GM12878 (cell line): ENCODE results near the gene DICER1. TPM values are rescaled to one million over a fixed set of nuclear protein-coding genes. Genes with fewer than 3 reads are reported as not detected.

ENCODE experiments used
- ATAC-seq: fragments of 200-7000 bp; cut with Tn5 transposase; 3 replicates; pipeline ENCODE4 v1.9.1; 2020; ENCODE audit warnings: mild to moderate bottlenecking, moderate library complexity
- BruUV-seq: library from RNA; stranded (reverse); fragments of 400-500 nt; replicated peaks from 2 replicates; lab custom pipeline; 2021; lab: Mats Ljungman, UMichigan
- CTCF ChIA-PET: fragments of 300-600 bp; sonication (Branson Sonifier 250); formaldehyde crosslinking; extraction: SDS; loops from one replicate; lab custom pipeline; 2021; ENCODE audit warnings: inconsistent platforms; lab: Yijun Ruan, JAX
- POLR2A ChIA-PET: fragments of 350-600 bp; formaldehyde crosslinking; extraction: SDS; loops from one replicate; lab custom pipeline; 2021; ENCODE audit warnings: inconsistent platforms; lab: Charles Lee
- RAD21 ChIA-PET: fragments of 300-600 bp; sonication (Branson Sonifier 250); formaldehyde crosslinking; loops from one replicate; lab custom pipeline; 2023; ENCODE audit warnings: antibody characterized with exemption; ENCODE audit not compliant: unreplicated experiment; lab: Charles Lee
- SMC1A ChIA-PET: fragments of 300-600 bp; sonication (Branson Sonifier 250); formaldehyde crosslinking; loops from one replicate; lab custom pipeline; 2023; ENCODE audit not compliant: unreplicated experiment, uncharacterized antibody; lab: Charles Lee
- DNase-seq: peaks from one replicate; pipeline ENCODE4 v3.0.0-alpha.2; 2011; ENCODE audit warnings: low read depth, low spot score
- FAIRE-seq: peaks from 3 replicates; lab custom pipeline; 2011; peaks lifted over from hg19 to GRCh38; lab: Jason Lieb, UNC
- H2AFZ ChIP-seq: 2 replicates; pipeline ENCODE4 v1.6.0; 2011; ENCODE audit warnings: low read depth, low read length, control low read depth; ENCODE audit not compliant: control insufficient read depth
- H3K27ac ChIP-seq: 2 replicates; pipeline ENCODE4 v1.5.1; 2011; ENCODE audit warnings: control low read depth; ENCODE audit not compliant: control insufficient read depth, insufficient read depth
- H3K27me3 ChIP-seq, 2 experiments: replicated peaks in 1 of 2; 2 replicates each; pipeline versions ENCODE4 v1.6.0 to v1.6.1; 2011; ENCODE audit warnings: low read length in 1 of 2; ENCODE audit not compliant: control insufficient read depth in 2 of 2, insufficient read depth in 2 of 2
- H3K36me3 ChIP-seq, 2 experiments: 2 replicates each; pipeline ENCODE4 v1.5.1; 2011; ENCODE audit warnings: low read length in 1 of 2; ENCODE audit not compliant: control insufficient read depth in 2 of 2, insufficient read depth in 2 of 2
- H3K4me1 ChIP-seq: 2 replicates; pipeline ENCODE4 v1.6.1; 2011; ENCODE audit warnings: mild to moderate bottlenecking, low read length, moderate library complexity, mixed read lengths; ENCODE audit not compliant: control insufficient read depth, insufficient read depth
- H3K4me2 ChIP-seq: 2 replicates; pipeline ENCODE4 v1.6.0; 2011; ENCODE audit warnings: control low read depth; ENCODE audit not compliant: control insufficient read depth, insufficient read depth
- H3K4me3 ChIP-seq: fragments of 200-600 bp; sonication (generic); 2 replicates; pipeline ENCODE4 v1.5.1; 2016
- H3K79me2 ChIP-seq: 2 replicates; pipeline ENCODE4 v1.6.0; 2011; ENCODE audit warnings: low read length; ENCODE audit not compliant: control insufficient read depth, insufficient read depth
- H3K9ac ChIP-seq: 2 replicates; pipeline ENCODE4 v1.8.0; 2011; ENCODE audit warnings: low read length, control low read depth, mixed read lengths; ENCODE audit not compliant: control insufficient read depth, insufficient read depth
- H3K9me3 ChIP-seq: replicated peaks from 3 replicates; pipeline ENCODE4 v1.5.1; 2011; ENCODE audit warnings: mild to moderate bottlenecking, low read length; ENCODE audit not compliant: control insufficient read depth, insufficient read depth
- H4K20me1 ChIP-seq: 2 replicates; pipeline ENCODE4 v1.6.0; 2011; ENCODE audit not compliant: control insufficient read depth, insufficient read depth
- POLR2AphosphoS2 ChIP-seq: IDR thresholded peaks from 2 replicates; pipeline ENCODE4 v1.6.1; 2011; ENCODE audit warnings: low read depth, mild to moderate bottlenecking, low read length, improper control_type of control experiment, moderate library complexity
- TAF1 ChIP-seq: IDR thresholded peaks from 2 replicates; pipeline ENCODE4 v1.6.1; 2011; ENCODE audit warnings: mild to moderate bottlenecking, low read depth, low read length, borderline replicate concordance
- WGBS: methylation state at CpG from one replicate; pipeline ENCODE4 v1.1.6; 2016; ENCODE audit warnings: low lambda C conversion rate; ENCODE audit not compliant: insufficient replicate concordance, insufficient coverage; ENCODE audit errors: missing lambda C conversion rate; 5-methylcytosine and 5-hydroxymethylcytosine counted together
- in situ Hi-C: fragments of 300-500 bp; cut with MboI; formaldehyde crosslinking; loops from 9 replicates; pipeline ENCODE4 v1.14.3; 2018; ENCODE audit warnings: mixed read lengths
- intact Hi-C: fragments of 100-400 bp; cut with micrococcal nuclease; formaldehyde crosslinking; loops from one replicate; pipeline ENCODE4 v1.14.2; 2022; ENCODE audit not compliant: unreplicated experiment
- polyA plus RNA-seq, 11 experiments: library from polyadenylated mRNA; depleted of rRNA in 4 of 11; unstranded in 6 of 11; stranded (reverse) in 5 of 11; fragments of >200 nt; fragmentation: Nextera tagmentation in 4 of 11; fragmentation: Illumina TruSeq in 1 of 11; extraction: Ambion mirVana in 4 of 11; extraction: Trizol in 1 of 11; gene quantifications; 1 replicate in 1 of 11; 2 replicates in 10 of 11; pipeline versions ENCODE4 v1.2.1 to v1.2.3, GENCODE V29; 2011 to 2016; ENCODE audit warnings: inconsistent platforms in 2 of 11, missing spikeins in 2 of 11, low read depth in 1 of 11
- total RNA-seq, 4 experiments: library from RNA; depleted of rRNA in 3 of 4; stranded (reverse); fragments of >200 nt in 3 of 4; fragmentation: Illumina TruSeq in 1 of 4; extraction: Trizol in 1 of 4; gene quantifications; 2 replicates each; pipeline versions ENCODE4 v1.2.1 to v1.2.3, GENCODE V29; 2013 to 2021
- TF ChIP-seq, protein P1 (sequence below): fragments of 450-650 bp; formaldehyde crosslinking; IDR thresholded peaks from 2 replicates; pipeline ENCODE4 v1.4.0; 2022; ENCODE audit warnings: mild to moderate bottlenecking, moderate library complexity

DICER1 gene
- total and polyA plus RNA-seq, 10 of the 15 experiments (the other 5 are each of a cell fraction or from before 2014, with no cell fraction given) = 6.8 to 70.8 (median 37.1) TPM

DNA sequence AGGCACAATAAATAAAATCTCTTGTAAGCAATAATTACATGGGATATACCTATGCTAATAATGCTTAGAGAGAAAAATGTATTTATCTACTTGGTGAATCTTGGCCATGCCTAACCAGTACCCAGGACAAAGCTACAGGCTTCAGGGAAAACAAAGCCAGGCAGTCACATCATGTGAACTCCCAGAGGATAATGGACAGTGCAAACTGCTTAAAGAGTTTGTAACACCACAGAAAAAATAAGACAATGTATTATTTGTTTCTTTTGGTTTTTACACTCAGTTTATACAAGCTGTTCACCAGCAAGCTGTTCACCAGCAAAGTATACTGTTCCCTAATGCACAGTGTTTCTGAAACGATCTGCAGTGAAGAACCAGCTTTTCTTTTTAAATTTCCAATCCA, 38.0 kb downstream of the DICER1 start:
- ChIA-PET SMC1A (interaction anchor here (0.7 to 1.6 kb wide), 9 partner anchors 11 to 64 kb away, joined by 3 to 9 read pairs (median 4); no protein-coding TSS in a partner anchor), CTCF (interaction anchor here (0.8 to 2.2 kb wide), 6 partner anchors 12 to 242 kb away, joined by 3 to 5 read pairs (median 4); no protein-coding TSS in a partner anchor), POLR2A (interaction anchor here (0.8 to 1.4 kb wide), 2 partner anchors 17 to 197 kb away, joined by 3 to 4 read pairs; no protein-coding TSS in a partner anchor), RAD21 (interaction anchor here (3.1 kb wide), 1 partner anchor 77 kb away, joined by 15 read pairs; no protein-coding TSS in a partner anchor)
- no TSS peak for BruUV-seq
- peaks cover 8 to 23% of the 10 kb centered on the region in 2 experiments for H3K36me3 ChIP-seq
- no peaks in the 10 kb centered on the region; the same call in 1 of the 2 replicates for H3K79me2 ChIP-seq
- no peak overlapping the region for H2AFZ ChIP-seq
- H3K27me3 ChIP-seq = no peaks in the 10 kb centered on the region
- H3K9me3 ChIP-seq = no peaks in the 10 kb centered on the region
- TF ChIP-seq POLR2AphosphoS2 (no peak), TAF1 (no peak)
- TF ChIP-seq, protein P1, sequence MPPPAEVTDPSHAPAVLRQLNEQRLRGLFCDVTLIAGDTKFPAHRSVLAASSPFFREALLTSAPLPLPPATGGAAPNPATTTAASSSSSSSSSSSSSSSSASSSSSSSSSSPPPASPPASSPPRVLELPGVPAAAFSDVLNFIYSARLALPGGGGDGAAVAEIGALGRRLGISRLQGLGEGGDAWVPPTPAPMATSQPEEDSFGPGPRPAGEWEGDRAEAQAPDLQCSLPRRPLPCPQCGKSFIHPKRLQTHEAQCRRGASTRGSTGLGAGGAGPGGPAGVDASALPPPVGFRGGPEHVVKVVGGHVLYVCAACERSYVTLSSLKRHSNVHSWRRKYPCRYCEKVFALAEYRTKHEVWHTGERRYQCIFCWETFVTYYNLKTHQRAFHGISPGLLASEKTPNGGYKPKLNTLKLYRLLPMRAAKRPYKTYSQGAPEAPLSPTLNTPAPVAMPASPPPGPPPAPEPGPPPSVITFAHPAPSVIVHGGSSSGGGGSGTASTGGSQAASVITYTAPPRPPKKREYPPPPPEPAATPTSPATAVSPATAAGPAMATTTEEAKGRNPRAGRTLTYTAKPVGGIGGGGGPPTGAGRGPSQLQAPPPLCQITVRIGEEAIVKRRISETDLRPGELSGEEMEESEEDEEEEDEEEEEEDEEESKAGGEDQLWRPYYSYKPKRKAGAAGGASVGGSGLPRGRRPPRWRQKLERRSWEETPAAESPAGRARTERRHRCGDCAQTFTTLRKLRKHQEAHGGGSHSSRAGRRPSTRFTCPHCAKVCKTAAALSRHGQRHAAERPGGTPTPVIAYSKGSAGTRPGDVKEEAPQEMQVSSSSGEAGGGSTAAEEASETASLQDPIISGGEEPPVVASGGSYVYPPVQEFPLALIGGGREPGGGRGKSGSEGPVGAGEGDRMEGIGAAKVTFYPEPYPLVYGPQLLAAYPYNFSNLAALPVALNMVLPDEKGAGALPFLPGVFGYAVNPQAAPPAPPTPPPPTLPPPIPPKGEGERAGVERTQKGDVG (CRISPR knock-in tag) = no peak
- no peak overlapping the region for H3K27ac ChIP-seq
- no peak overlapping the region for H3K4me3 ChIP-seq
- no peak overlapping the region for H3K4me2 ChIP-seq
- in situ Hi-C loops (no loop called here), intact Hi-C loops (no loop called here)
- DNase-seq = no peak
- 44% methylated on average over 1 of the region's 1 CpG for WGBS
- no peaks in the 10 kb centered on the region for H4K20me1 ChIP-seq
- no peak for FAIRE-seq
- no peaks in the 10 kb centered on the region for H3K4me1 ChIP-seq
- ATAC-seq = no peak
- H3K9ac ChIP-seq = no peak overlapping the region
